ENCODE data around the gene METTL9.
"Not testable (repeated sequence)": the region's sequence is repeated elsewhere in the genome, so short reads cannot be mapped to it uniquely, and the experiment has no call there.

METTL9 gene

DNA sequence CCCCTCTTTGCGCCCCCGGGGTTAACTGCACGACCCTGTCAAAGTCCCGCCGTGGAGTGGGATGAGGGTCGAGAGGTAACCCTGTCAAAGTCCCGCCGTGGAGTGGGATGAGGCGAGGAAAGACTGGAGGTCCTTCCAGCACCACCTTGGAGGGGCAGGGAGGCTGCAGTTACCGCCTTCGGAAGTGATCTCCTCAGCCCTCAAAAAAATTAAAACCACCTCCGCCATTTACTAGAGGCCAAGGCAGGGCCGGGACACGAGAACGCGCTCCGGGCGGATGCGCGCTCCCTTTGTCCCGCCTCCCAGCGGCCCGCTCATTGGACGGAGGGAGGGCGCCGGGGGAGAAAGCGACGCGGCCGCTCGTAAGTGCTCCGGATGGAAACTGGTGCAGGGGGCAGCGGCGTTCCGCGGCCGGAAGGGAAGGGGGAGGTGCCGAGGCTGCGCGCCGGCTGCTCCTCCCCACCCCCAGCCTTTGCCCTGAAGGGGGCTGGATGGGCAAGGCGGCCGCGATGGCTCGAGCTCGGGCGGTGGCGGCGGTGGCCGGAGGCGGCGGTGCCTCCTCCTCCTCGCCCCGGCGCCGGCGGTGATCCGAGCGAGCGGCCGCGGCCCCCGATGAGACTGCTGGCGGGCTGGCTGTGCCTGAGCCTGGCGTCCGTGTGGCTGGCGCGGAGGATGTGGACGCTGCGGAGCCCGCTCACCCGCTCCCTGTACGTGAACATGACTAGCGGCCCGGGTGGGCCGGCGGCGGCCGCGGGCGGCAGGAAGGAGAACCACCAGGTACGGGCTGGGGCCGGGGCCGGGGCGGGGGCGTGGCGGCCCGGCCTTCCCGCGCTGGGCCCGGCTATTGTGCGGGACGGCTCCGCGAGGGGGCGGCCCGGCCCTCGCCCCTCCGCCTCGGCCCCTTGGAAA is at the start of gene METTL9:
Gene METTL9 (plus strand): TSS at position 456 of the 909 bp plus-strand sequence. CDS start 157 bp downstream, at position 613.
- in situ Hi-C loops (cut with MboI; ENCODE audit: low sequenced_read_pairs): loop anchor here (25.0 kb wide), 1 partner anchor 113 kb away; no protein-coding TSS in a partner anchor

DNA sequence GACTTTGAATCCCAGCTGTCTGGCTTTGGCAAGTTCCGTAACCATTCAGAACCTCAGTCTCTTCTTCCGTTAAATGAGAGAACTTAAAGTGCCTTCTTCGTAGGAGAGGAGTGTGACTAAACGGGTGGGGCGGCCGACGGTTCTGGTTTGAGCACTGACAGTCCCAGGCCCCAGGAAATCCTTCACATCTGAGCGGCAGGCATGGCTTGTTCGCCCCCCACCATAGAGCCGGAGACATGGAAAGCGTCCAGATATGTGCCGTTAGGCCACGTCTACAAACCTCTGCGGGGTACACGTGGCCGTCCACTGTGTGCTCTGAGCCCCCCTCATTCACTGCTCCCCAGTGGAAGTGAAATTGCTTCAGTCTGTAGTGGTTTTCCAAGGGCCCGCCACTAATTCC is 49.4 kb upstream of the METTL9 start:
- in situ Hi-C loops (cut with MboI; ENCODE audit: low sequenced_read_pairs): not testable (repeated sequence)

DNA sequence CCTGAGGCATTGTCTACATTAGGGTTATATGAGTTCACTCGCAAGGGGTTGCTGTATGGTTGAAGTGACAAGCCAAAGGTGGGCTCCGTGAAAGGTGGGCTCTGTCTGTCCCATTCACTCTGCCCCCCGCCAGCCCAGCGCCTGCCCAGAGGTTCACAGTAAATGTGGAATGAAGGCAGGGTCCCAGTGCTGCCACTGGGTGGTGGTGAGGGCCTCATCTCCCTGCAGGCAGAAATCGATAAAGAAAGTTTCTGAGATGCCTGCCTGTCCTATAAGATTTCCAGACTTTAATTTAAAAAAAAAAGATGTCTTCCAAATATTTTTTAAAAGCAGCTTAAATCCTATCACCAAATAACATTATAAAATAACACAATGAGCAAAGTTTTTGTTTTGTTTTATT is 48.9 kb upstream of the METTL9 start:
- in situ Hi-C loops (cut with MboI; ENCODE audit: low sequenced_read_pairs): not testable (repeated sequence)

DNA sequence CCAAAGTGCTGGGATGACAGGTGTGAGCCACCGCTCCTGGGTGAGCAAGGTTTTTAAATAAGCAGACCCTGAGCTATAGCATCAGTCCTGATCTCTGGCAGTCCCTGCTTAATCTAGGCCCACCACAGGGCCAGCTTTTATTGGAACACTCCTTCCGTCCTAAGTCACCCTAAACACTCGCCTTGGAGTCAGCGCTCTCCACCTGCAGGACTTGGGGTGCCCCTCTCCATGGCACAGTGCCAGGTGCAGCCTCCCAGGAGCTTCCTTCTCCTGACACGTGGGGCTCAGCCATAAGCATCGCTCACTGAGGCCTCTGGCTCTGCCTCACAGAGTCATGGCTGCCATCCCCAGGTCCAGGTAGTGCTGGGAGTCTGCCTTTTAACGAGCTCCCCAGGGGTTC is 48.3 kb upstream of the METTL9 start:
- in situ Hi-C loops (cut with MboI; ENCODE audit: low sequenced_read_pairs): not testable (repeated sequence)

DNA sequence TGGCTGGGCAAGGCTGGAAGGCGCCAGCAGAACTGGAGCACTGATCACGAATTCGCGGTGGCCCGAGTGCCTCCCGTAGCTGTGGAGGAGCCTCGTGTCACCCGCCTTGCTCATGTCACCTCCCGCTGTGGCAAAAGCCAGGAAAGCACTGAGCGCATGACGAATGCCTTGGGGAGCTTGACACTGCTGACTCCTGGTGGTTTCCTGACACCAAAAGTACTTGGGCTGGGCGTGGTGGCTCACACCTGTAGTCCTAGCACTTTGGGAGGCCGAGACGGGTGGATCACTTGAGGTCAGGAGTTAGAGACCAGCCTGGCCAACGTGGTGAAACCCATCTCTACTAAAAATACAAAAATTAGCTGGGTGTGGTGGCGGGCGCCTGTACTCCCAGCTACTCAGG is 47.8 kb upstream of the METTL9 start:
- in situ Hi-C loops (cut with MboI; ENCODE audit: low sequenced_read_pairs): not testable (repeated sequence)

DNA sequence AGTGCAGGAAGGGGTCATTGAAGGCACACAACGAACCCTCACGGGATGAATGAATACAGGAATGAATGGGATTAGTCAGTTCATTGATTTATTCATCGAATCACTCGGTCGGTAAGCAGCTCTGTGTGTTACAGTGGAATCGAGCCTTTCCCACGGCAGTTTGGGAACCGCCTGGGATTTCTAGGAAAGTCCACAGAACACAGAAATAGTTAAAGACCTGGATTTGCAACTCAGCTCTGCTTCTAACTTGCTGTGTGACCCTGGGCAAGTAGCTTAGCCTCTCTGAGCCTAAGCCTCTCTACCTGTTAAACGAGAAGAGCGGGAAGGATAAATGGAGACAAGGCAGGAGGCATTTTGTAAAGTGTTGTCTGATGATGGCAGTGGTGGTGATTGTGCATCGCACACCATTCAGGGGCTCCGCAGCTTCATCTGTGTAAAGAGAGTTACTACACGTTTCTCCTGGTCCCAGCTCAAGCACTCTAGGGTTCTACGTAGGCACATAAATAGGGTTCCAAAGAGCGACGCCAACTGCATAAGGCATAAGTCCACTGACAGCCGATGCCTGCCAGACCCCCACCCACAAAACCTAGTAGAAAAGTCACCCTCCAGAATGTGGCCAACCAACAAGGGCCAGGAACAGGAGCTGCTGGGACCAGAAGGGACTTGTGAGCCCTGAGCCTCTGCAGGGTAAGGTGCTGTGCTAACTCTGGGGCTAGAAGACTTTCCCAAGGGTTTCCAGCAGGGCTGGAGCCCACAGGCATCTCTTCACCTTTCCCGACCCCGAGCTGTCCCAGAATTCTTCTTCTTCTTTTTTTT is 45.7 kb upstream of the METTL9 start:
- in situ Hi-C loops (cut with MboI; ENCODE audit: low sequenced_read_pairs): not testable (repeated sequence)

DNA sequence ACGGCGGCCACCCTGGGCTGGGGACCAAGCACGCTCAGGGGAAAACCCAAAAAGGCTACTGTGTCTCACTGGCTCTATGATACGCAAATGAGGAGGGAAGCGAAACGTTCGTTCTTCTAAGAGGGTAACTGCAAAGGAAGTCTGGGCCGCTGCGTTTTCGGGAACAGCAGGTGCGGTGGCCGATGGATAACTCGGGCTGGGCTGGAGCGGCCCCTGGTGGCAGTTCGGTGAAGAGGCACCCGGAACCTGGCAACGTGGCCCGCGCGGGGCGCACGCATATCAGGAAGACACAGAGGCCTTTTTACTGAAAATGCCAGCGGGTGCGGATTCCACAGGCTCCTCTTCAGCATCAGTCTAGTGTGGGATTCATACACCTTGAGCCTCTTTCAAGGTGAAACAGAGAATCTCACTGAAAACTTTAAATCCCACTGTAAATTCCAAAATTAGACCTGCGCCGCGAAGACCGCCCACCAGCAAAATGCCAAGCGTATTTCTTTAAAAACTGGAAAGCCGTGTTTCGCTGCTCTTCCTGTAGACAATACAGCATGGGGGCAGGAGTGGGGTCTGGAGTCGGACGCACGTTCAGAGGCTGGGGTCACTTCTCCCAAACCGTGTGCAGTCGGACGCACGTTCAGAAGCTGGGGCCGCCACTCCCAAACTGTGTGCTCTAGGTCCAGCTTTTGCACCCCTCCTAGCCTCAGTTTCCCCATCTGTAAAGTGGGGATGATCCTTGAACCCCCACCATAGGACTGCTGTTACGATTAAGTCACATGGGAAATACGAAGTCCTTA is 44.4 kb upstream of the METTL9 start:
- in situ Hi-C loops (cut with MboI; ENCODE audit: low sequenced_read_pairs): no loop called here

DNA sequence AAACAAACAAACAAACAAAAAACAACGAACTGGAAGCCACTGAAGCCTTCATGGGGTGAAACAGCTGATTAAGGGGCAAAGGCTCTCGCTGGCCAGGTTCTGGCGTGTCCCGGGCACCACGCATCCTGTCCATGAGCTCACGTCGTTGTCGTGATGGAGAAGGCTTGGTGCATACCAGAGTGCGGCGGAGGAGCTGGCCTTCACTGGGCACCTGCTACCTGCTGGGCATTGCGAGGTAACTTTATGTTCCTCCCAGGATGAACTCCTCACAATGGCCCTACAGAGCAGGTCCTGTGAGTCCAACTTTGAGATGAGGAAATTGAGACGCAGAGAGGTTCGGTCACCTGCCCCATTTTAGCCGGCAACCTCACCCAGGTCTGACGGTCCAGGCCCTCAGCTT is 43.8 kb upstream of the METTL9 start:
- in situ Hi-C loops (cut with MboI; ENCODE audit: low sequenced_read_pairs): not testable (repeated sequence)

DNA sequence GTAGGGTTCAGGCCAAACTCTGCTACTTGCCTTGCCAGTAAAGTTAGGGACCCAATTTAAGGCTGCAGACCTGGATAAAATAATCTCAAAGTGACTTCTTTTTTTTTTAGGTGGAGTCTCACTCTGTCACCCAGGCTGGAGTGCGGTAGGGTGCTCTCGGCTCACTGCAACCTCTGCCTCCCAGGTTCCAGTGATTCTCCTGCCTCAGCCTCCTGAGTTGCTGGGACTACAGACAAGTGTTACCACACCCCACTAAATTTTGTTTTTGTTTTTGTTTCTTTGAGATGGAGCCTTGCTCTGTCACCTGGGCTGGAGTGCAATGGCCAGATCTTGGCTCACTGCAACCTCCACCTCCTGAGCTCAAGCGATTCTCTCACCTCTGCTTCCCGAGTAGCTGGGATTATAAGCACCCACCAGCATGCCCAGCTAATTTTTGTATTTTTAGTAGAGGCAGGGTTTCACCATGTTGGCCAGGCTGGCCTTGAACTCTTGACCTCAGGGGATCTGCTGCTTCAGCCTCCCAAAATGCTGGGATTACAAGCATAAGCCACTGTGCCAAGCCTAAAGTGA is 43.3 kb upstream of the METTL9 start:
- in situ Hi-C loops (cut with MboI; ENCODE audit: low sequenced_read_pairs): not testable (repeated sequence)

DNA sequence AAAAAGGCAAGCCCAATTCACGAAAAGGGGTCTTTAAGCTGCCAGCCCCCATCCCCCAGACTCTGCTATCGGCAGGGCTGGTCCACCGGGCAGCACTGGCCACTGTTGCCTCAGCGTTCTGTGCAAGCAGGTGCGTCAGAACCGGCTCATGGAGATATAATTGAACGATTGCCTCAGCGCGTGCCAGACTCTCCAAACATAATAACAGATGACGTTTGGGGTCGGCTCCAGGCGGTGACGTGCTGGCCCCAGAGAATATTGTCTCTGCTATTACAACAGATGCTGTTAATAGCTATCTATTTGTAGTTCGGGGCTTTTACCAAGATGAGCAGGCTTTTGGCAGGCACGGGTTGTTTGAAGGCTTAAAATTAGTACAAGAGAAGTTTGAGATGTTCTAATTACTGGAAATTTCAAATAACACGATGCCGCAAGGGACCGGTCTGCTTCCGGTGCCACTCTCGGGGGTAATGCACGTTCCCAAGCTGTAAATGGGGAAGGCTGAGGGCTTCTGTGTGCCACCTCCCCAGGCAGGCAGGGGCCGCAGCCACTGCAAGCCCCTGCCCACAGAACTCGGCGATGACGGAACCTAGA is 42.6 kb upstream of the METTL9 start:
- in situ Hi-C loops (cut with MboI; ENCODE audit: low sequenced_read_pairs): not testable (repeated sequence)

DNA sequence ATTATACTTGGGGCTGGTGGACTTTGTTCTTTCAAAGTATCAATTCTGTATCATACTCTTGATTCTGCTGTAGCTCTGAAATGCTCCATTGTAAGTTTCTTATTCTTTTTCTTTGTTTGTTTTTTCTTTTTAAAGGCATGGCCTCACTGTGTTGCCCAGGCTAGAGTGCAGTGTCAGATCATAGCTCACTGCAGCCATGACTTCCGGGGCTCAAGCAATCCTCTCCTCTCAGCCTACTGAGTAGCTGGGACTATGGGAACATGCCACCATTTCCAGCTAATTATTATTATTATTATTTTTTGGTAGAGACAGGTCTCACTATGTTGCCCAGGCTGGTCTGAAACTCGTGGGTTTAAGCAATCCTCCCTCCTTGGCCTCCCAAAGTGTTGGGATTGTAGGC is 38.9 kb upstream of the METTL9 start:
- in situ Hi-C loops (cut with MboI; ENCODE audit: low sequenced_read_pairs): no loop called here

DNA sequence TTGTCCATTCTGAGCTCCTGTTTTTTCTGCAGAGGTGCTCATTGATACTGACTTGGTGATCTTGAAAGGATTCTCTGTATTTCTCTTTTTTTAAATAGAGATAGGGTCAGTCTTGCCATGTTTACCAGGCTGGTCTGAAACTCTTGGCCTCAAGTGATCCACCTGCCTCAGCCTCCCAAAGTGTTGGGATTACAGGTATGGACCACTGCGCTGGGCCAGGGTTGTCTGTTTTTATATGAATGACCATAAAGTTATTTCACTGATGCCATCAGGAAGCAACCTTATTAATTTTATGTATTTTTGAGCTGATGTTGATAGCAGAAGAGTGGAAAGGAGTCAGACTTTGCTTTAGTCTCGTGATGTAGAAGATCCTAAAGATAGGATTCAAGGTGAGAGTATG is 35.7 kb upstream of the METTL9 start:
- in situ Hi-C loops (cut with MboI; ENCODE audit: low sequenced_read_pairs): no loop called here

DNA sequence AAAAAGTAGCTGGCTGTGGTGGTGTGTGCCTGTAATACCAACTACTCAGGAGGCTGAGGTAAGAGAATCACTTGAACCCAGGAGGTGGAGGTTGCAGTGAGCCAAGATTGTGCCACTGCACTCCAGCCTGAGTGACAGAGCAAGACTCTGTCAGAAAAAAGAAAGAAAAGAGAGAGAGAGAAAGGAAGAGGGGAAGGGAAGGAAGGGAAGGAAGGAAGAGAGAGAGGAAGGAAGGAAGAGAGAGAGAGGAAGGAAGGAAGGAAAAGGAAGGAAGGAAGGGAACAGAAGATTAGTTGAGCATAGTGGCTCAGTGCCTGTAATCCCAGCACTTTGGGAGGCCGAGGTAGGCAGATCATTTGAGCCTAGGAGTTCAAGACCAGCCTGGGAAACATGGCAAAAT is 35.0 kb upstream of the METTL9 start:
- in situ Hi-C loops (cut with MboI; ENCODE audit: low sequenced_read_pairs): not testable (repeated sequence)

DNA sequence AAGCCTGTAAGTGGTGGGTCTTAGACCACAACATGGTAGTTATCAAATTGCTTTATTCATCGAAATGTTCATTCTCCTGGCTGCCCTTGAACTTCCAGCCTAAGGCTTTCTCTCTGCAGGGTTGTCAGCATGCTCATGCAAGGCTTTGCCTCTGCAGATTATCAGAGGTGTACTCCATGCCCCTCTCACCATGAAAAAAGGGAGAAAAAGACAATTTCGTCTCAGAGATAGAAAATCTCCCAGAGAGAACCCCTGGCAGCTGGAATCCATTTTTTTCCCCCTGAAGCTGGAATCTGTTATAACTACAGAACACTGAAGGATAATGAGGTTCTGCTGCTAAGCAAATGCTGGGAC is 33.9 kb upstream of the METTL9 start:
- in situ Hi-C loops (cut with MboI; ENCODE audit: low sequenced_read_pairs): no loop called here

DNA sequence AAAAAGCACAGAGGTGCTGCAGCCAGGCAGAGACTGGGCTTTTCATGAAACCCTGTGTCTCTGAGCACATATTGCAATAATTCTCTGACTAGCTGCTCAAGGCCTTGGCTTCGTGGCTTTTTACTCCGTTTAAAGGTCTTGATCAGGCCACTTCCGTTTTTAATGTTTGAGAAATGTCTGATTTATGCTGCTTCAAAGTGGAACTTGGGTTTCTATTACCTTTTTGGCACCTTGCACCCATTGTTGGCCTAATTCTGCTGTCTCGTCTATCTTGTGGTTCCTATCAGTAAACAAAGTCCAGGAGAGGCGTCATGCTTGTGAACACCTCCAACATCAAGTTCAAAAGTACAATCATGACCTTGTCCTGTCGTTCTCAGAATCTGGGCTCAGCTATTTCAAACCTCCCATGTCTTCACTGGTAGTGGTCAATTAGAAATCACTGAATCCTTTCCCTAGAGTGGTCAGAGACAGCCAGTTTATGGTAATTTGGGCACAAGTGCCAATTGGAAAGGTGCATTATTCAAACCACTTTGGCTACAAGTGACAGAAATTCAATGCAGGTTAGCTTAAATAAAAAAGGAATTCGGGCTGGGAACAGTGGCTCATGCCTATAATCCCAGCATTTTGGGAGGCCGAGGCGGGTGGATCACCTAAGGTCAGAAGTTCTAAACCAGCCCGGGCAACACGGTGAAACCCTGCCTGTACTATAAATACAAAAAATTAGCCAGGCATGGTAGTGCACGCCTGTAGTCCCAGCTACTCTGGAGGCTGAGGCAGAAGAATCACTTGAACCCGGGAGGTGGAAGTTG is 33.3 kb upstream of the METTL9 start:
- in situ Hi-C loops (cut with MboI; ENCODE audit: low sequenced_read_pairs): no loop called here

DNA sequence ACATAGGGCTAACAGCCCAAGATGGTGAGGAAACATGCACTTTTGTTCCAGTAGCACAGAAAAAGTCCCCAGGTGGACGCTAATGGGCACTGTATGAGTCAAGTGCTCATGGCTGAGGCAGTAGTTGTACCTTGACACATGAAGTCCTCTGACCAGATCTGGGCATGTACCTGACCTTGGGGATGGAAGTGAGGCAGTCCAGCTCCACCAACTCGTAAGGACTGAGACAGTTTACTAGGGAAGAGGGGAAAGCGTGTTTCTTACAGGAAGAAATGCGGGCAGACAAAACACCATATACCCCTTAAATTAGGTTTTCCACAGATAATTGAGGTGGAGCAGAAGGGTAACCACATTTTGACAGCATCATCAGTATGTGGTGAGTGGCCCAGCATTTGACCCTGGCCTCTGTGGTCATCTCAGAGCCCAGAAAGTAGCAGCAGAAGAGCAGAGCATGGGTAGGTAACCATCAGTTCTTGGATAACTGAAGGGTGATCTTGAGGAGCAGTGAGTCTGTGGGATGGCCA is 32.4 kb upstream of the METTL9 start:
- in situ Hi-C loops (cut with MboI; ENCODE audit: low sequenced_read_pairs): no loop called here

DNA sequence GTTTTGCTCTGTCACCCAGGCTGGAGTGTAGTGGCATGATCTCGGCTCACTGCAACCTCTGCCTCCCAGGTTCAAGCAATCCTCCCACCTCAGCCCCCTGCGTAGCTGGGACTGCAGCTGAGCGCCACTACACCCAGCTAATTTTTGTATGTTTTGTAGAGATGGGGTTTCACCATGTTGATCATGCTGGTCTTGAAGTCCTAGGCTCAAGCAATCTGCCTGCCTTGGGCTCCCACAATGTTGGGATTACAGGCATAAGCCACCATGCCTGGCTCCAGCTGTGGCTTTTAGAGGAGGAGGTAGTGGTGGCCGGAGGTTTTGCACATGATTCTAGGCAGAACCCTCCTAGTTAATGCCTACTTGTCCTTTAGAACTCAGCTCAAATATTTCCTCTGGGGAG is 31.9 kb upstream of the METTL9 start:
- in situ Hi-C loops (cut with MboI; ENCODE audit: low sequenced_read_pairs): not testable (repeated sequence)

DNA sequence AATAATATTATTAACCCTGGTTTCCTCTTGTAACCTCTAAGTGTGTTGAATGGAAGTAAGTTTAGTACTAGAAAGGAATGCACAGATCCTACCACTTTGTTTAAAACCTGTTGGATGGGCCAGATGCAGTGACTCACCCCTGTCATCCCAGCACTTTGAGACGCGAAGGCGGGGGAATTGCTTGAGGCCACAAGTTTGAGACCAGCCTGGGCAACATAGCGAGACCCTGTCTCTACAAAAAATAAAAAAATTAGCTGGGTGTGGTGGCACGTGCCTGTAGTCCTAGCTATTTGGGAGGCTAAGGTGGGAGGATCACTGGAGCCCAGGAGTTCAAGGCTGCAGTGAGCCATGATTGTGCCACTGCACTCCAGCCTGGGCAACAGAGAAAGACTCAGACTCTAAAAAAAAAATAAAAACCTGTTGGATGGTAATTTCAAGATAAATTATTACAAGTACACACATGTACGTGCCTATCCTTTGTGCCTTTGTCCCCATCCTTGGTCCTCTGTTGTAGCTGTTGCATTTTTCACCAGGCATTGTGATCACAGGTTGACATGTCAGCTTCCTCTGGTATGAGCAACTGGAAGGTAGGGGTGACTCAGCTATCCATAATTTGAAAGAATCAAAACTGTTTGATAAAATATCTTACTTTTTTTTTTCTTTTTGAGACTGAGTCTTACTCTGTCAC is 30.7 kb upstream of the METTL9 start:
- in situ Hi-C loops (cut with MboI; ENCODE audit: low sequenced_read_pairs): no loop called here

DNA sequence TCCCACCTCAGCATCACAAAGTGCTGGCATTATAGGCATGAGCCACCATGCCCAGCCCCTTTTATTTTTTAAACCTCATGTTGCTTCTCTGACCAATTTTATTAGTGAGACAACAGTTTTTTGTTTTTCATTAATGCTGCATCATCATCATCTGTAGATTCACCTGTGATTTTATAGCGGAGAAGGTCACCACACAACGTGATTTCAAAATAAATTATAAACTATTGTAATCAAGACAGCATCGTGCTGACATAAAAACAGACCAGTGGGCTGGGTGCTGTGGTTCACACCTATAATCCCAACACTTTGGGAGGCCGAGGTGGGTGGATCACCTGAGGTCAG is 28.7 kb upstream of the METTL9 start:
- in situ Hi-C loops (cut with MboI; ENCODE audit: low sequenced_read_pairs): no loop called here

Measured in HL-60/S4 treated with phorbol 12-myristate 13-acetate at 8.2 ng/mL for 4 days and 3 days (cell line).